ENCODE measurements around the gene DCAF7.

DNA sequence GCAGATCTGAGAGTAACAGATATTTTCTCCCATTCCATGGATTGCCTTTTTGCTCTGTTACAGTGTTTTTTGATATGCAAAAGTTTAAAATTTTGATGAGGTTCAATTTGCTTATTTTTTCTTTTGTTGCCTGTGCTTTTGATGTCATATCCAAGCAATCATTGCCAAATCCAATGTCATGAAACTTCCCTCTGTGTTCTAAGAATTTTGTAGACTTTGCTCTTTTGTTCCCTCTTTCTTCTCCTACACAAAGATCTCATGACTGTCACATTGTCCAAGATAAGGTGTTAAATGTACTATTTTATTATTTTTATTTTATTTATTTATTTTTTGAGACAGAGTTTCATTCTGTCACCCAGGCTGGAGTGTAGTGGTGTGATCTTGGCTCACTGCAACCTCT is 46.0 kb upstream of the DCAF7 start:
- TF ChIP-seq, protein P1, sequence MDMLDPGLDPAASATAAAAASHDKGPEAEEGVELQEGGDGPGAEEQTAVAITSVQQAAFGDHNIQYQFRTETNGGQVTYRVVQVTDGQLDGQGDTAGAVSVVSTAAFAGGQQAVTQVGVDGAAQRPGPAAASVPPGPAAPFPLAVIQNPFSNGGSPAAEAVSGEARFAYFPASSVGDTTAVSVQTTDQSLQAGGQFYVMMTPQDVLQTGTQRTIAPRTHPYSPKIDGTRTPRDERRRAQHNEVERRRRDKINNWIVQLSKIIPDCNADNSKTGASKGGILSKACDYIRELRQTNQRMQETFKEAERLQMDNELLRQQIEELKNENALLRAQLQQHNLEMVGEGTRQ (IDR thresholded peaks at IDR 0.05; ENCODE audit: borderline replicate concordance, low read depth, low read length), result no peak
- TF ChIP-seq, protein P2, sequence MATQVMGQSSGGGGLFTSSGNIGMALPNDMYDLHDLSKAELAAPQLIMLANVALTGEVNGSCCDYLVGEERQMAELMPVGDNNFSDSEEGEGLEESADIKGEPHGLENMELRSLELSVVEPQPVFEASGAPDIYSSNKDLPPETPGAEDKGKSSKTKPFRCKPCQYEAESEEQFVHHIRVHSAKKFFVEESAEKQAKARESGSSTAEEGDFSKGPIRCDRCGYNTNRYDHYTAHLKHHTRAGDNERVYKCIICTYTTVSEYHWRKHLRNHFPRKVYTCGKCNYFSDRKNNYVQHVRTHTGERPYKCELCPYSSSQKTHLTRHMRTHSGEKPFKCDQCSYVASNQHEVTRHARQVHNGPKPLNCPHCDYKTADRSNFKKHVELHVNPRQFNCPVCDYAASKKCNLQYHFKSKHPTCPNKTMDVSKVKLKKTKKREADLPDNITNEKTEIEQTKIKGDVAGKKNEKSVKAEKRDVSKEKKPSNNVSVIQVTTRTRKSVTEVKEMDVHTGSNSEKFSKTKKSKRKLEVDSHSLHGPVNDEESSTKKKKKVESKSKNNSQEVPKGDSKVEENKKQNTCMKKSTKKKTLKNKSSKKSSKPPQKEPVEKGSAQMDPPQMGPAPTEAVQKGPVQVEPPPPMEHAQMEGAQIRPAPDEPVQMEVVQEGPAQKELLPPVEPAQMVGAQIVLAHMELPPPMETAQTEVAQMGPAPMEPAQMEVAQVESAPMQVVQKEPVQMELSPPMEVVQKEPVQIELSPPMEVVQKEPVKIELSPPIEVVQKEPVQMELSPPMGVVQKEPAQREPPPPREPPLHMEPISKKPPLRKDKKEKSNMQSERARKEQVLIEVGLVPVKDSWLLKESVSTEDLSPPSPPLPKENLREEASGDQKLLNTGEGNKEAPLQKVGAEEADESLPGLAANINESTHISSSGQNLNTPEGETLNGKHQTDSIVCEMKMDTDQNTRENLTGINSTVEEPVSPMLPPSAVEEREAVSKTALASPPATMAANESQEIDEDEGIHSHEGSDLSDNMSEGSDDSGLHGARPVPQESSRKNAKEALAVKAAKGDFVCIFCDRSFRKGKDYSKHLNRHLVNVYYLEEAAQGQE (IDR thresholded peaks at IDR 0.05; ENCODE audit: low read depth, low read length), result no peak
- TF ChIP-seq, protein P3, sequence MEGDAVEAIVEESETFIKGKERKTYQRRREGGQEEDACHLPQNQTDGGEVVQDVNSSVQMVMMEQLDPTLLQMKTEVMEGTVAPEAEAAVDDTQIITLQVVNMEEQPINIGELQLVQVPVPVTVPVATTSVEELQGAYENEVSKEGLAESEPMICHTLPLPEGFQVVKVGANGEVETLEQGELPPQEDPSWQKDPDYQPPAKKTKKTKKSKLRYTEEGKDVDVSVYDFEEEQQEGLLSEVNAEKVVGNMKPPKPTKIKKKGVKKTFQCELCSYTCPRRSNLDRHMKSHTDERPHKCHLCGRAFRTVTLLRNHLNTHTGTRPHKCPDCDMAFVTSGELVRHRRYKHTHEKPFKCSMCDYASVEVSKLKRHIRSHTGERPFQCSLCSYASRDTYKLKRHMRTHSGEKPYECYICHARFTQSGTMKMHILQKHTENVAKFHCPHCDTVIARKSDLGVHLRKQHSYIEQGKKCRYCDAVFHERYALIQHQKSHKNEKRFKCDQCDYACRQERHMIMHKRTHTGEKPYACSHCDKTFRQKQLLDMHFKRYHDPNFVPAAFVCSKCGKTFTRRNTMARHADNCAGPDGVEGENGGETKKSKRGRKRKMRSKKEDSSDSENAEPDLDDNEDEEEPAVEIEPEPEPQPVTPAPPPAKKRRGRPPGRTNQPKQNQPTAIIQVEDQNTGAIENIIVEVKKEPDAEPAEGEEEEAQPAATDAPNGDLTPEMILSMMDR (IDR thresholded peaks at IDR 0.05), result no peak
- TF ChIP-seq EP300 (IDR thresholded peaks at IDR 0.05; ENCODE audit: borderline replicate concordance in 1 of 2, low read depth in 1 of 2, low read length in 1 of 2) (no peak), RFX5 (IDR thresholded peaks at IDR 0.05; ENCODE audit: low read length) (no peak), CHD2 (IDR thresholded peaks at IDR 0.05; ENCODE audit: low read length, partially characterized antibody) (no peak), NFIC (IDR thresholded peaks at IDR 0.05; ENCODE audit: borderline replicate concordance) (no peak)

All from SK-N-SH (cell line).